Common myeloid progenitor, CD34-positive (primary cell): ENCODE measurements around the gene OSTF1. TPM values are rescaled to one million over a fixed set of nuclear protein-coding genes. Genes with fewer than 3 reads are reported as not detected.

ENCODE experiments used
- CTCF ChIA-PET: fragments of 350-600 bp; sonication (Branson Sonifier 250); formaldehyde crosslinking; loops from one replicate; lab custom pipeline; 2021; ENCODE audit warnings: antibody characterized with exemption; lab: Charles Lee
- POLR2A ChIA-PET: fragments of 350-600 bp; sonication (Branson Sonifier 250); formaldehyde crosslinking; loops from one replicate; lab custom pipeline; 2021; ENCODE audit warnings: antibody characterized with exemption; lab: Charles Lee
- DNase-seq, 3 donors: peaks; one replicate each; pipeline versions ENCODE4 v3.0.0 to v3.0.0-alpha.2; 2013
- H3K27ac ChIP-seq, 2 experiments: 1 replicate in 1 of 2; 2 replicates in 1 of 2; pipeline ENCODE4 v1.7.0; 2013; ENCODE audit warnings: inconsistent platforms in 2 of 2, low read length in 2 of 2, mild to moderate bottlenecking in 2 of 2, low read depth in 1 of 2, moderate library complexity in 1 of 2; ENCODE audit not compliant: severe bottlenecking in 2 of 2, insufficient read depth in 1 of 2, poor library complexity in 1 of 2
- H3K27me3 ChIP-seq, 5 experiments: replicated peaks in 2 of 5; 1 replicate in 3 of 5; 2 replicates in 2 of 5; pipeline versions ENCODE4 v1.6.1 to v1.7.0; 2013; ENCODE audit warnings: low read length in 4 of 5, mild to moderate bottlenecking in 2 of 5, moderate library complexity in 2 of 5, inconsistent platforms in 1 of 5; ENCODE audit not compliant: insufficient read depth in 5 of 5, control insufficient read depth in 4 of 5
- H3K36me3 ChIP-seq, 4 experiments: 1 replicate in 2 of 4; 2 replicates in 2 of 4; pipeline versions ENCODE4 v1.6.1 to v1.7.0; 2013; ENCODE audit warnings: low read length in 3 of 4, control low read depth in 1 of 4, mild to moderate bottlenecking in 1 of 4; ENCODE audit not compliant: control insufficient read depth in 4 of 4, insufficient read depth in 4 of 4
- H3K4me1 ChIP-seq, 4 experiments: 1 replicate in 3 of 4; 2 replicates in 1 of 4; pipeline versions ENCODE4 v1.6.1 to v1.7.1; 2013; ENCODE audit warnings: low read length in 3 of 4, mild to moderate bottlenecking in 3 of 4, control low read depth in 1 of 4, inconsistent platforms in 1 of 4, moderate library complexity in 1 of 4; ENCODE audit not compliant: control insufficient read depth in 4 of 4, insufficient read depth in 4 of 4; ENCODE audit errors: control extremely low read depth in 1 of 4
- H3K4me3 ChIP-seq, 7 experiments: 1 replicate in 4 of 7; 2 replicates in 3 of 7; pipeline versions ENCODE4 v1.5.1 to v1.7.0; 2013; ENCODE audit warnings: mild to moderate bottlenecking in 7 of 7, low read length in 6 of 7, moderate library complexity in 6 of 7, inconsistent platforms in 2 of 7, low read depth in 2 of 7, control low read depth in 1 of 7; ENCODE audit not compliant: insufficient read depth in 4 of 7, control insufficient read depth in 1 of 7; ENCODE audit errors: extremely low read depth in 1 of 7
- H3K9me3 ChIP-seq, 5 experiments: 1 replicate in 4 of 5; 2 replicates in 1 of 5; pipeline versions ENCODE4 v1.6.1 to v1.7.1; 2013; ENCODE audit warnings: low read length in 4 of 5, mild to moderate bottlenecking in 2 of 5, inconsistent platforms in 1 of 5, low read depth in 1 of 5, moderate library complexity in 1 of 5; ENCODE audit not compliant: control insufficient read depth in 4 of 5, insufficient read depth in 2 of 5; ENCODE audit errors: control extremely low read depth in 1 of 5
- WGBS: methylation state at CpG from one replicate; pipeline ENCODE4 v1.1.5; 2013; ENCODE audit not compliant: insufficient coverage; 5-methylcytosine and 5-hydroxymethylcytosine counted together
- polyA plus RNA-seq: library from polyadenylated mRNA; unstranded; fragments of 120-200 nt; gene quantifications from one replicate; pipeline ENCODE4 v1.2.1, GENCODE V29; 2013

OSTF1 gene, protein sequence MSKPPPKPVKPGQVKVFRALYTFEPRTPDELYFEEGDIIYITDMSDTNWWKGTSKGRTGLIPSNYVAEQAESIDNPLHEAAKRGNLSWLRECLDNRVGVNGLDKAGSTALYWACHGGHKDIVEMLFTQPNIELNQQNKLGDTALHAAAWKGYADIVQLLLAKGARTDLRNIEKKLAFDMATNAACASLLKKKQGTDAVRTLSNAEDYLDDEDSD
- 39.2 TPM for polyA plus RNA-seq

DNA sequence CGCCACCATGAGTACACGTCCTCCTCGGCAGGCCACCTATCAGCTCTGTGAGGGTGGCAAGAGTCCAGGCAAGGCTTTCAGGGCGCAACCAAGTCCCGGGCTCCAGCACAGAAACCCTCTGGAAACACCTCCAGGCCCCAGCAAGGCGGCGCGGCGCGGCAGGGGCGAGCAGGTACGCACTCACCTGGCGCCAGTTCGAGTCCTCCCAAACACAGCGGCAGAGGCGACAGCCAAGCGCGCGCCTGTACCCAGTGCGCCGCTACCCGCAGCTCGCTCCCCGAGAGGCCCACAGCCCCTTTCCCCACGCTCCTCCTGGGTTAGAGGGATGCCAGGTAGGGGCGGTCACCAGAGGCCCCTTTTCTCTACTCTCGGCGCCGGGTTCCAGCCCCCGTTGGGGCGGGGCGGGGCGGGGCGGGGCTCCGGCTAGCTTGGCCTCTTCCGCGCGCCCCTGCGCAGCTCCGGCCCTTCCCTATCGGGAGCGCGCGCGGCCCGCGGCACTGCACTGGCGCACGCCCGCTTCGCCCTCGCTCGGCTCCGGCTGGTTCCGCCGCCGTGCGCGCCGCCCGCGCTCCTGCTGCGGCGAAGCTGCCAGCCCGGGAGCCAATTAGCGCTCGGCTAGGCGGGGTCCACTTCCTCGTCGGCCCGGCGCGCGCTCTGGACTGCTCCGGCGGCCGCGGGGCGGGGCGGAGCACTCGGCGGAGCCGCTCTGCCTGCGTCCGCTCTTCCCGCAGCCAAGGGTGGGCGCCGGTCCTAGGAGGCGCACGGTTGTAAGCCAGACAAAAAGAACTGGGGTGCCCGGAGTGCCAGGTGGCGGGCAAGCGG lies at the start of gene OSTF1, which contains the start of gene NMRK1:
OSTF1 (plus strand) TSS at position 691 of the 822 bp plus-strand sequence. CDS start 179 bp downstream, outside the sequence.
NMRK1 (minus strand) TSS at position 332 of the 822 bp plus-strand sequence. CDS start 5,040 bp downstream, outside the sequence.
- H3K4me3 ChIP-seq = peak within 1 kb of the TSS; percentile 91 to 99 (median 95)
- peaks cover 7 to 55% (median 30%) of the 10 kb centered on the region in 4 experiments for H3K4me1 ChIP-seq
- H3K27me3 ChIP-seq = no peaks in the 10 kb centered on the region
- peak within 1 kb of the TSS; percentile 54 to 79 for H3K27ac ChIP-seq
- POLR2A ChIA-PET = interaction anchor here (1.2 kb wide), 1 partner anchor 59 kb away, joined by 3 read pairs; no protein-coding TSS in a partner anchor
- peak; percentile 96 to 98 (median 97) for DNase-seq
- CTCF ChIA-PET = interaction anchor here (1.1 to 1.6 kb wide), 4 partner anchors 57 to 317 kb away, joined by 3 to 5 read pairs (median 3); no protein-coding TSS in a partner anchor
- H3K36me3 ChIP-seq = peaks cover 0 to 2% (median under 1%) of the 10 kb centered on the region in 4 experiments
- WGBS = under 1% methylated on average over 75 of the region's 93 CpGs
- H3K9me3 ChIP-seq = no peaks in the 10 kb centered on the region

DNA sequence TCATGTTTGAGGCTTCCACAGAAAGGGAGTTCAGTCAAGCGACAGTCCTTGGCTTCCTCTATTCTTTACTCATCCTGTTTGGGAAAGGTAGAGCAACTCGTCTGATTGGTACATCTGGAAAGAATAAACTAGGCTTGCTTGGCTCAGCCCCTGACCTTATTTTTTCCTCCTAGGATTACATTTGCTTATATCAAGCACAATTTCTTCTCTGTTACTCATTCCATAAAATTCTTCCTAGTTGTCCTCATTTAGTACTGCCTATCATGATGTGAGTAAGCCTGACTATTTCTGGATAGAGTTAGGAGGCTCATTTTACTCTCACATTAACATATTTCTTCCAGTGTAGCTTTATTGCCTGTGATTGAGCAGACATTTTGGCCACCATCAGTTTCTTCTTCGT lies 49.3 kb upstream of the OSTF1 start:
- Histone ChIP-seq H3K4me3 (no peak overlapping the region), H3K4me1 (no peaks in the 10 kb centered on the region), H3K27me3 (no peaks in the 10 kb centered on the region), H3K36me3 (no peaks in the 10 kb centered on the region), H3K9me3 (no peaks in the 10 kb centered on the region), H3K27ac (no peak overlapping the region)
- WGBS = 100% methylated on average over 1 of the region's 3 CpGs
- no peak for DNase-seq
- ChIA-PET CTCF (interaction anchor here (0.9 kb wide), 1 partner anchor 16 kb away, joined by 3 read pairs; no protein-coding TSS in a partner anchor), POLR2A (no interaction called here)

DNA sequence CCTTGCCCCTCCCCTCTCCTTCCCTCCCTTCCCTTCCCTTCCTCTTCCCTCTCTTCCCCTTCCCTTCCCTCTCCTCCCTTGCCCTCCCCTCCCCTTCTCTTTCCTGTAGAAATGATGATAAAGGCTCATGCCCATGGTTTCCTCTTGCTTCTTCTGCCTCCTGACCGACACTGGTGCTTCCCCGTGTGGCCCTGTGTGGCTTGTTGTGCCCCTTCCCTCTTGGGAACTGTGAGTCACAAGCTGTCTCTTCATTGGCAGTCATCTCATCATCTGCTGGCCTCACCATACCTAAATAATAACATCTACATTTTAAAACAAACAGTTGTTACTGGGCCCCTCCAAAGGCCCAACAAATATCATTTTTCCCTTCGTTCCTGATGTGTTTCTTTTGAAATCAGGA lies 48.5 kb upstream of the OSTF1 start:
- WGBS = 92% methylated on average over 2 of the region's 3 CpGs
- CTCF ChIA-PET = interaction anchor here (0.9 kb wide), 1 partner anchor 15 kb away, joined by 3 read pairs; no protein-coding TSS in a partner anchor
- Histone ChIP-seq H3K36me3 (no peaks in the 10 kb centered on the region), H3K27me3 (no peaks in the 10 kb centered on the region), H3K9me3 (no peaks in the 10 kb centered on the region), H3K4me1 (no peaks in the 10 kb centered on the region), H3K27ac (no peak overlapping the region), H3K4me3 (no peak overlapping the region)
- POLR2A ChIA-PET = no interaction called here
- DNase-seq = no peak

DNA sequence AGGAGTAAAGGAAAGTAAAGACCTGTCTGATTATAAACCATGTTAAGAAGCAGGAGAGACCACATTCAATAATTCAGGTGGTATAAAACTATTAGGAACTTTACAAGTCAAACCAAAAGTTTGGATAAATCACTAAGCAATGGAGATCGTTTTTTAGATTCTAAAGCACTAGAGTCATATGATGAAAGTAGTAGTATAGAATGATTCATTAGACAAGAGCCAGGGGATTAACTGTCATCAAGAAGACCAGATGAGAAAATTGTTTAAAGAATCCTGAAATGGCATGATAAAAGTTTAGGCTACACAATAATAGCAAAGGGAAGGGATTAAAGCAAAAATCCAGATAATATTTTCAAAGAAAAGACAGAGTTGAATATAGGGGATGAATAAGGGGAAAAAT lies 47.3 kb upstream of the OSTF1 start:
- Histone ChIP-seq H3K9me3 (no peaks in the 10 kb centered on the region), H3K4me3 (no peak overlapping the region), H3K27ac (no peak overlapping the region), H3K4me1 (no peaks in the 10 kb centered on the region), H3K36me3 (no peaks in the 10 kb centered on the region), H3K27me3 (no peaks in the 10 kb centered on the region)
- WGBS = 100% methylated on average over 1 of the region's 1 CpG
- POLR2A ChIA-PET = no interaction called here
- DNase-seq = no peak
- CTCF ChIA-PET = no interaction called here

DNA sequence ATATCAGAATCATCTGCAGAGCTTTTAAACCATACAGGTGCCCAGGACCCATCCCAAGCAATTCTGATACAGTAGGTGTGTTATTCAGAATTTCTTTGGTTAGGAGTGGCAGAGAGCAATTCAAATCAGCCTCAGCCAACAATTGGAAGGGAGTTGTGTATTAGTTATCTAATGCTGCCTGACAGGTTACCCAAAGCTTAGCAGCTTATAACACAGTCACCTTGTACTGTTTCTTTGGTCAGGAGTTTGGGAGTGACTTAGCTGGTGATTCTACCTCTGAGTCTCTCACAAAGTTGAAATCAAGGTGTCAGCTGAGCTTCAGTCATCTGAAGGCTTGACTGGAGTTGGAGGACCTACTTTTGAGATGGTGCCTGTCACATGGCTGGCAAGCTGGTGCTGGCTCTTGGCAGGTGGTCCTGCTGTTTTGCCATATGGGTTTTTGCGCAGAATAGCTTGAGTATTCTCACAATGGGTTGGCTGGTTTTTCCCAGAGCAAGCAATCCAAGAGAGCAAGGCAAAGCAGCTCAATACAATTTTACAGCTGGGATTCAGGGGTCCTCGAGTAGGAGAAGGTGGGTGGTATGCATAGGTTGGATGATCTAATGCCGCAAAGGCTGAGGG lies 41.5 kb upstream of the OSTF1 start:
- ChIA-PET POLR2A (no interaction called here), CTCF (no interaction called here)
- H3K27ac ChIP-seq = no peak overlapping the region
- H3K4me1 ChIP-seq = no peaks in the 10 kb centered on the region
- no peaks in the 10 kb centered on the region for H3K27me3 ChIP-seq
- H3K9me3 ChIP-seq = no peaks in the 10 kb centered on the region
- no peak for DNase-seq
- WGBS = no CpG with 5 or more reads among the region's 3 CpGs
- H3K4me3 ChIP-seq = no peak overlapping the region
- no peaks in the 10 kb centered on the region for H3K36me3 ChIP-seq

DNA sequence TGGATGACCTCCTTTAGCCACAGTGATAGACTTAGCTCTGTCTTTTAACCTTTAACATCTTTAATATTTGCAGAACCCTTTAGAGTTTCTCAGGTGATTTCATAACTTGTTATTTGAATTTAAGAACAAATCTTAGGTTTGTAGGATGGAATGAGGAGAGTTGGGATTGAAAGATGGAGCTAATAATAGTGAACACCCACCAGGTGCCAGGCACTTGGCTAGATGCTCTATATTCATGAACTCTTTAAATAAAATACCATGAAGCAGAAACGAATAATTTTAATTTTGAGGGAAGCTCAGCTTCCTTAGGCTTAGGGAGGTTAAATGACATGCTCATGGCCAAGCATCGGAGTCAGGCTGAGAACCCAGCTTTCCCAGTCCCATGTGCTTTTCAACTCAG lies 40.8 kb upstream of the OSTF1 start:
- POLR2A ChIA-PET = no interaction called here
- 45% methylated on average over 2 of the region's 2 CpGs for WGBS
- H3K9me3 ChIP-seq = no peaks in the 10 kb centered on the region

More for the DNA sequence above, 40.8 kb upstream of the OSTF1 start:
- CTCF ChIA-PET = interaction anchor here (0.6 kb wide), 1 partner anchor 154 kb away, joined by 3 read pairs; no protein-coding TSS in a partner anchor
- Histone ChIP-seq H3K27ac (no peak overlapping the region), H3K27me3 (no peaks in the 10 kb centered on the region), H3K4me1 (no peaks in the 10 kb centered on the region), H3K36me3 (no peaks in the 10 kb centered on the region), H3K4me3 (no peak overlapping the region)
- no peak for DNase-seq
